Ectodermal cell (in vitro differentiated cells): ENCODE data around the gene MX1.

ENCODE experiments used
- H3K27ac ChIP-seq: 2 replicates; pipeline ENCODE4 v1.7.0; 2013; ENCODE audit warnings: mild to moderate bottlenecking, low read depth, low read length; ENCODE audit not compliant: insufficient read depth, poor library complexity, severe bottlenecking
- H3K27me3 ChIP-seq: 2 replicates; pipeline ENCODE4 v1.7.0; 2013; ENCODE audit warnings: mild to moderate bottlenecking, low read length; ENCODE audit not compliant: insufficient read depth, control insufficient read depth, poor library complexity, severe bottlenecking
- H3K36me3 ChIP-seq: one replicate; pipeline ENCODE4 v1.7.0; 2013; ENCODE audit warnings: low read length; ENCODE audit not compliant: control insufficient read depth, insufficient read depth
- H3K4me1 ChIP-seq: one replicate; pipeline ENCODE4 v1.7.0; 2013; ENCODE audit warnings: low read length; ENCODE audit not compliant: control insufficient read depth, insufficient read depth
- H3K4me3 ChIP-seq: 2 replicates; pipeline ENCODE4 v1.7.0; 2013; ENCODE audit warnings: low read depth, low read length, control low read depth; ENCODE audit not compliant: insufficient read depth
- H3K9me3 ChIP-seq: 2 replicates; pipeline ENCODE4 v1.7.0; 2013; ENCODE audit warnings: mild to moderate bottlenecking, low read length, moderate library complexity; ENCODE audit not compliant: control insufficient read depth
- WGBS, 2 experiments: methylation state at CpG; one replicate each; pipeline ENCODE4 v1.1.7; 2013; ENCODE audit warnings: missing lambda C conversion rate in 2 of 2; 5-methylcytosine and 5-hydroxymethylcytosine counted together

MX1 gene

GRCh38 chr21:41444703-41445464 lies 18.8 kb downstream of the MX1 start:
- H3K9me3 ChIP-seq, result no peaks in the 10 kb centered on the region
- no peaks in the 10 kb centered on the region for H3K4me1 ChIP-seq
- H3K27ac ChIP-seq, result no peak overlapping the region
- WGBS, 2 experiments, result 90 to 93% methylated on average over 13 of the region's 13 CpGs
- H3K4me3 ChIP-seq, result no peak overlapping the region
- H3K27me3 ChIP-seq, result no peaks in the 10 kb centered on the region
- H3K36me3 ChIP-seq, result no peaks in the 10 kb centered on the region

DNA sequence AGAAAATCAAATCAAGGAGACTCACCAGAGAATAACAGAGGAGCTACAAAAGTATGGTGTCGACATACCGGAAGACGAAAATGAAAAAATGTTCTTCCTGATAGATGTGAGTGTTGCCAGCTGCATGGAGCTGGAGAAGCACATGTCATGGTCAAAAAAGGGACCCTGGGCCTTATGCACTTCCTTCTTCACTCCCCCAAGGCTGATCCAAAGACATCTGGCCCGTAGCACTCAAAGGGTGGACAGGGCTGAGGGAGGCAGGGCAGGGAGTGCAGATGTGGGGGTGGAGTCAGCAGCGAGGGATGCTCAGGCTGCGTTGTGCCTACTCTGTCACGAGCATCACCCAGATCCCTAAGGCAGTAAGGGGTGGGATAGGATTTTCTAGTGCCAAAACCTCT lies 19.4 kb downstream of the MX1 start:
- no peaks in the 10 kb centered on the region for H3K36me3 ChIP-seq
- WGBS, 2 experiments, result 78 to 88% methylated on average over 7 of the region's 7 CpGs
- H3K4me1 ChIP-seq, result no peaks in the 10 kb centered on the region
- H3K27me3 ChIP-seq, result no peaks in the 10 kb centered on the region
- H3K27ac ChIP-seq, result no peak overlapping the region
- no peak overlapping the region for H3K4me3 ChIP-seq
- no peaks in the 10 kb centered on the region for H3K9me3 ChIP-seq

GRCh38 chr21:41446586-41446985 lies 20.5 kb downstream of the MX1 start:
- Histone ChIP-seq H3K36me3 (no peaks in the 10 kb centered on the region), H3K9me3 (no peaks in the 10 kb centered on the region), H3K4me3 (no peak overlapping the region), H3K27ac (no peak overlapping the region), H3K4me1 (no peaks in the 10 kb centered on the region), H3K27me3 (no peaks in the 10 kb centered on the region)
- 93 to 96% methylated on average over 4 of the region's 4 CpGs for WGBS, 2 experiments

- H3K4me1 ChIP-seq, result no peaks in the 10 kb centered on the region
- H3K27ac ChIP-seq, result no peak overlapping the region
- no peak overlapping the region for H3K4me3 ChIP-seq
- no peaks in the 10 kb centered on the region for H3K36me3 ChIP-seq
- H3K27me3 ChIP-seq, result no peaks in the 10 kb centered on the region
- no peaks in the 10 kb centered on the region for H3K9me3 ChIP-seq
- WGBS, 2 experiments, result 92 to 93% methylated on average over 3 of the region's 3 CpGs
Measured at GRCh38 chr21:41447356-41447755, 21.3 kb downstream of the MX1 start.

DNA sequence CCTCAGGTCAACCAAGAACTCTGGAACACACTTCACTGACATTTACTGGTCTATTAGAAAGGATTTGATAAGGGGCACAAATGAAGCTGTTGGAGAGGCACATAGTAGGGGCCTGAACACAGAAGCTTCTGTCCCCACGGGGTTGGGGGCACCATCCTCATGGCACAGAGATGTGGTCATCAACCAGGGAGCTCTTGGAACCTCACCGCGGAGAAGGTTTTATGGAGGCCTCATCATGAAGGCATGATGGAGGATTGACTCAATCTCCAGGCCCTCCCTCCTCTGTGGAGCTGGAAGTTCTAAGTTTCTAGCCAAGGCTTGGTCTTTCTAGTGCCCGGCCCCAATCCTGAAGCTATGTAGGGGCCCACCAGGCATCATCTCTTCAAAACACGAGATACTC lies 23.6 kb downstream of the MX1 start:
- Histone ChIP-seq H3K4me1 (no peaks in the 10 kb centered on the region), H3K27ac (no peak overlapping the region), H3K27me3 (no peaks in the 10 kb centered on the region), H3K9me3 (no peaks in the 10 kb centered on the region), H3K4me3 (no peak overlapping the region), H3K36me3 (no peaks in the 10 kb centered on the region)
- 69 to 72% methylated on average over 4 to 5 of the region's 5 CpGs for WGBS, 2 experiments

GRCh38 chr21:41451753-41452676 lies 26.0 kb downstream of the MX1 start:
- WGBS, 2 experiments, result 89 to 95% methylated on average over 15 to 16 of the region's 16 CpGs
- no peaks in the 10 kb centered on the region for H3K27me3 ChIP-seq
- H3K36me3 ChIP-seq, result no peaks in the 10 kb centered on the region
- no peaks in the 10 kb centered on the region for H3K9me3 ChIP-seq
- H3K4me3 ChIP-seq, result no peak overlapping the region
- no peak overlapping the region for H3K27ac ChIP-seq
- H3K4me1 ChIP-seq, result no peaks in the 10 kb centered on the region

DNA sequence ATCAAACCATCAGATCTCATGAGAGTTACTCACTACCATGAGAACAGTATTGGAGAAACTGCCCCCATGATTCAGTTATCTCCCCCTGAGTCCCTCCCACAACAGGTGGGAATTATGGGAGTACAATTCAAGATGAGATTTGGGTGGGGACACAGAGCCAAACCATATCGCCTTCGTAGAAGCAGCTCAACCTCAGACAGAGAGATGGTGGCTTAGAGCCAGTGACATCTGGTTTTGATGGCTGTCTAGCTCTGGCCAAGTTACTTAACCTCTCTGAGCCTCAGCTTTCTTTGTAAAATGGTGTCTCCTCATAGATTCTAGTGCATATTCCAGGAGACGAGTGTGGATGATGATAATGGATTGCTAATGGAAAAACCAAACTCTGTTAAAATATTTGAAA lies 27.2 kb downstream of the MX1 start:
- H3K27ac ChIP-seq, result no peak overlapping the region
- WGBS, 2 experiments, result 85 to 95% methylated on average over 3 of the region's 3 CpGs
- no peaks in the 10 kb centered on the region for H3K9me3 ChIP-seq
- H3K4me3 ChIP-seq, result no peak overlapping the region
- no peaks in the 10 kb centered on the region for H3K4me1 ChIP-seq
- H3K27me3 ChIP-seq, result no peaks in the 10 kb centered on the region
- no peaks in the 10 kb centered on the region for H3K36me3 ChIP-seq

DNA sequence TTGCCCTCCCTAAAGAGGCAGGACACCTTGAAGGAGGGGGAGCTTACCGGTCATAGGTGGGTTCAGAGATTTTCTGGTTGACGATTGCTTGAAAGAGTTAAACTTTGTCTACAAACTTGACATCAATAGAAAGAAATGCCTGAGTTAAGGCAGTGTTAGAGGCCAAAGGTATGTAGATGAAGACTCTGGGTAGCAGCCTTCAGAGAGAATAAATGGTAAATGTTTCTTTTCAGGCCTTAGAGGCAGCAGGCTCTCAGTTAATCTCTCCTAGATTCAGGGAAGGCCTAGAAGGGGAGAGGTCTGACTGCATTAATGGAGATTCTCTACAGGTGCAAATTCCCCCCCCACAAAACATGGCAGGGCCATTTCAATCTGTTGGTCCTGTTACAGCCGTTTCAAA lies 27.7 kb downstream of the MX1 start:
- H3K4me1 ChIP-seq, result no peaks in the 10 kb centered on the region
- H3K27me3 ChIP-seq, result no peaks in the 10 kb centered on the region
- 41 to 63% methylated on average over 2 to 3 of the region's 3 CpGs for WGBS, 2 experiments
- H3K4me3 ChIP-seq, result no peak overlapping the region
- H3K27ac ChIP-seq, result no peak overlapping the region
- H3K36me3 ChIP-seq, result no peaks in the 10 kb centered on the region
- H3K9me3 ChIP-seq, result no peaks in the 10 kb centered on the region

- Histone ChIP-seq H3K9me3 (no peaks in the 10 kb centered on the region), H3K27ac (no peak overlapping the region), H3K36me3 (no peaks in the 10 kb centered on the region), H3K4me1 (no peaks in the 10 kb centered on the region), H3K27me3 (no peaks in the 10 kb centered on the region), H3K4me3 (no peak overlapping the region)
- WGBS, 2 experiments, result 93 to 96% methylated on average over 6 of the region's 6 CpGs
Measured at GRCh38 chr21:41458121-41458520, 32.1 kb downstream of the MX1 start.

- 95% methylated on average over 22 of the region's 22 CpGs for WGBS, 2 experiments
- Histone ChIP-seq H3K4me1 (no peaks in the 10 kb centered on the region), H3K27me3 (no peaks in the 10 kb centered on the region), H3K27ac (no peak overlapping the region), H3K9me3 (no peaks in the 10 kb centered on the region), H3K36me3 (no peaks in the 10 kb centered on the region), H3K4me3 (no peak overlapping the region)
Measured at GRCh38 chr21:41458559-41458958, 32.5 kb downstream of the MX1 start.
